HG03558 (cell line): ENCODE results near the gene VDR.

ENCODE experiments used
- ATAC-seq: cut with Tn5 transposase; IDR thresholded peaks from one replicate; pipeline ENCODE4 v1.9.1; 2021; ENCODE audit warnings: moderate number of reproducible peaks; ENCODE audit not compliant: unreplicated experiment; ENCODE audit errors: extremely low read depth

The VDR gene

DNA sequence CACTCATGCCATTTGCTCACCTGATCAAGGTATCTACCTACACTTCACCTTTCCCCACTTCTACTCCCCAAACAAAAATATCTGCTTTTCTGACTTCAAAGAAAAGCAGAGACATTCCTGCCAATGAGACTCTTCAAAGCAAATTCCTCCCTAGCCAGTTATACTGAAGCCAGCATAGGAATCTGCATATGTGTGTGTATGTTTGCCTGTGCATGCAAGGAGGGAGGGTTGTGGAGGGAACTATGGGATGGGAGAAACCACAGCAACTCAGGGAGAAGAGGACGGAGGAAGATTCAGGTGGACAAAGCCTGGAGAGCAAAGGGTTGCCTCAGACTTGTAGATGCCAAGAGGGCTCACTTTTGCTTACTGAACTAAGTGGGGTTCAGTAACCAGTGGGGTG, 26.4 kb upstream of the VDR start:
- ATAC-seq = no peak

DNA sequence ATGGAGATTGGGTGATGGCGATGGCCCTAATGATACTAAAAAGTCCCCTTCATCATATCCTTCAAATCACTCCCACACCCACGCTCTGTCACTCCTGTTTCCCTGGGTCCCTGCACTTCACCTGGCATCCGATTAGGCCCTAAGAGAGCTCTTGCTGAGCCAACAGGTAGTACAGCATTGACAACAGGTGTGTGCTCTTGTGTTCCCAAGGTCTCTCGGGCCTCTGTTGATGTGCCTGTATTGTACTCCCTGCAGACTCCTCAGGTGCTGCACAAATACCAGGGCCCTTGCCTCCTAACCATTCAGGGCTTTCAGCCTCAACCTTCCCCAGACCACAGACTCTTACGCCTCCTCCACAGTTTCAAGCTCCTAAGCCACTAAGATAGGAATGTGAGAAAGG, 25.8 kb upstream of the VDR start:
- ATAC-seq = no peak

DNA sequence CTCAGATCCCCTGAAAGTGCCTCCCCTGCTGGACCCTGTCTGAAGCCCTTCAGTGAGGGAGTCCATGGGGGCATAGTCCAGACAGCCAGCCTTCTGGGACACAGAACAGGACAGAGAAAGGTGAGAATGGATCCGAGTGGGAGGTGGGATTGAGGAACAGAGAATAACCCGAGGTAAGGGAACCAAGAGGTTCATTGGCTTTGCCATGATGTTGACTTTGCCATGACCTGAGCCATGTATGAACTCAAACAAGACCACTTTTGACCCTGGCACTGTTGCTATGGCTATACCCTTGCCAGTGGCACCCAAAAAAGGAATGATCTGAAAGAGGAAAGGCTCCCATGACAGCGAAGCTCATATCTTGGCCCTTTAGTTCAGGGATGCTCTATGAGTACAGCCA, 22.6 kb upstream of the VDR start:
- no peak for ATAC-seq

DNA sequence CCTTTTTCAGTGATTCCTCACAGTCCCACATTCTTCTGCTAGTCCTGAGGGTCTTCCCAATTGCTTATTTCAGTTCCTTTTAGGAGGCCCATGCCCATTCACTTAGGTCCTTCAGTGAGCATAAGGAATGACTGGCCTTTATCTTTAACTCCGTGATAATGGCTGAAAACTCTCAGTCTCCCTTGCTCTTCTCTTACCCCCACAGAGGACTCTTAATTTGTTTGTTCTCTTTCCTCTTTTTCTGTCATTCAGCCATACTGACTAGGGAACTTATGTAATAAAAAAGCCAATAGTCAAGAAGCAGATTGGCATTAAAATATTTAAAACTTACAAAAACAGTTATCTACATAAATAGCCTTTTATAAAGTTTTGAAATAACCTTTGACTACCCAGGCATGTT, 17.1 kb upstream of the VDR start:
- no peak for ATAC-seq

DNA sequence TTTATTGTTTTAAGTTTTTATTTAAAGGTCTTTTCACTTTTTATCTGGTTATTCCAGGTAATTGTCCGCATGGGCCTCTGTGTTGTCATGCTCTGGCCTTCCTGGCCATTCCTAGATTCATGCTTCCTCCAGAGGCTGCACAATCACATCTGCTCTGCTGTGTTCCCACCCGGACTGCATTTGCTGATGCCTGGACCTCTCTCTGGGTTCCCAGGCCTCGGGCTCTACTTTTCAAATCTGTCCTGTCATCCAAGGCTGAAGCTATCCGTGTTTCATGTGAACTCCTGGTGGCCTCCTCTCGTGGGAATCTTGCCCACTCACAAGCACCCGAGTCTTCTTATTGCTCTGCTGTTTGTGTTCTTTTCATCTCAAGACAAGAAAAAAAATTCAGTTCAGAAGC, 16.1 kb upstream of the VDR start:
- no peak for ATAC-seq

DNA sequence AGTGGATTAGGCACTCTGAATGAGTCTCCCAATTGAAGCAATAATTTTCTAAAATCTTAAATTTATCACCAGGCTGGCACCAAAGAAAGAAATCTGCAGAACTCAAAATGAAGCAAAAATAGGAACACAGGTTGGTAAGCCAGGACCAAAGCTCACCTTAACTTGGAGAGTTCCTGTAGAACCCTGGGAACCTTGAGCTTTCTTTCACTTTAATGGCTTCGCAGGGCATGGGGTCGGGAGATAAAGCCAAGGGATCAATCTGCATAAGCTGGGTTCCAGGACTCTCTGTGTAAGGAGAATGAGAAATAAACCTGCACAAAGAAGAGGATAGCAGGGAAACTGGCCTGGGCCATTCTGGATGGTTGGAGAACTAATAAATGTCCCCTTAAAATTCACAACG, 8.3 kb upstream of the VDR start:
- ATAC-seq = no peak

DNA sequence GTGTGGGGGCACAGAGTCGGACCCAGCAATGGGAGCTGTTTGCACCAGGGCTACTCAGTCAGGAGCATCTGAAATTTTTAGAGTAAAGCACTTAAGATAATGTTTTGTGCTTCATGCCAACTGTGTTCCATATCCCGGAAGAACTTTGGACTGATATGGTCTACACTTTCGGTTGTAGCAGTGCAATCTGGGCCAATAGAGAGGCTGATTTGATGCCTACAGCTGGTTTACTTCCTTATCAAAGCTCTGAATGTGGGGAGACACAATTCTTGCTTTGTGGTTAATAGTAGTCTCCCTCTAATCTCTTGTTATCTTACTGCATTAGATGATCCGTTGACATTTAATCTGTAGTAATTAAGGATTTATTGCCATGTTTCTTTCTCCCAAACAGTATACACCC, 7.8 kb upstream of the VDR start:
- ATAC-seq = no peak

DNA sequence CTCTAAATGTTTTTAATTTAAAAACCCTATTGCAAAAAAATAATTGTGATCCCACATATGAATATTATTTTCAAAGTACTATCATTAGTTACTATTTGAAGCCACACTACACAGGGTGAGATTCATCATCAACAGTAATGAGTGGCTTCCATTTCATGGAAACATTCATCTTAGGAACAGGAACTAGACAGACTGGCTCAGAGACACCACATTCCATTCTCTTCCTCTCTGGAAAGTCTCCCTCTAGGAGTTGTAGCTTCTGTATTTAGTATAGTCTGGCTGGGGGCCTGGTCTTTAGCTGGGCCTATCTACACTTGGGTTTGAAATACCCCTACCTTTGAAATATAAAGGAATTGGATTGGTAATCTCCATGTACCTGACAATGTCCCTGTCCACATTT, 6.2 kb upstream of the VDR start:
- ATAC-seq = no peak

DNA sequence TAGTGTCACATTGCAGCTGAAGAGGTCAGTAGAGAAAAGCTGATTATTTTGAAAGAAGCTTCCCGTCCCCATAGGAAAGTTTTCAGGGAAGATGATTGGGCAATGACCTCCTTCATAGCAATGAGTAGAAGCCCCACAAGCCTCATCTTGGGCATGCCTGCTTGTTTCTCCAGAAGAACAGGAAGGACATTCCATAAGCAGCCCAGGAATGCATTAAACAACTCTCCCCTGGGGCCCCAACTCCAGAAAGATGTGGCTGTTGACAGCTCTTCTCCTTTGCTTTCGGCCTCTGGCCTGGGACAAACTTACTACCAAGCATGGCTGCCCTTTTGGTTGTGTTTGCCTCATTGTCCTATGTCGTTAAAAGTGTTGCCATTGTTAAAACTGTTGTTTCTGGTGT, 5.7 kb upstream of the VDR start:
- ATAC-seq = no peak

DNA sequence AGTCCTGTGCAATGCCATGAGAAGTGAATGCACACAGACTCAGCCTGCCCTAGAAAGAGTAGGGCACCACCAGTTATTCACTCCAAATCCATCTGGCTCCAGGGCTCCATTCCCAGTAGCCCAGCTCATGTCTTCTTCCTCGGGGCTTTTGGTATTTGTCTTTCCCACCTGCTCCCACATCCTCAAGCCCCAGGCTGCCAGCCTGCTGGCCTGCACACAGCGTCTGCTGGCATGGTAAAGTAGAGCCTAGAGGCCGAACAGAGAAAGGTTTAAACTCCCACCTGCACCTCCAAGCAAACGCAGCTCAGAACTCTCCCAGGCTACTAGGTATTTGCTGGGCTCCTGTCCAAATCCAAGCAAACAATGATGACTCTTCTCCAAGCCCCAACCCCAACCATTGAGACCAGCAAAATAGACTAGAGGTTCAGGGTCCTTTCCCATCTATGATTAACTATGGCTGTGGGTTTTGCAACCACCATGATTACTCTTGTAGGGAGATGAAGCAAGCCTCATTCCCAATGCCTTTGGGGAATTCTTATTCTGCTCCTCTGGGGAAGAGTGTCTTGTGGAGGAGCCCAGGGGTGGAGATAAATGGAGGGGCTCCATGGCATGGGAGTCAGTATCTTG, 5.2 kb upstream of the VDR start:
- ATAC-seq = no peak

DNA sequence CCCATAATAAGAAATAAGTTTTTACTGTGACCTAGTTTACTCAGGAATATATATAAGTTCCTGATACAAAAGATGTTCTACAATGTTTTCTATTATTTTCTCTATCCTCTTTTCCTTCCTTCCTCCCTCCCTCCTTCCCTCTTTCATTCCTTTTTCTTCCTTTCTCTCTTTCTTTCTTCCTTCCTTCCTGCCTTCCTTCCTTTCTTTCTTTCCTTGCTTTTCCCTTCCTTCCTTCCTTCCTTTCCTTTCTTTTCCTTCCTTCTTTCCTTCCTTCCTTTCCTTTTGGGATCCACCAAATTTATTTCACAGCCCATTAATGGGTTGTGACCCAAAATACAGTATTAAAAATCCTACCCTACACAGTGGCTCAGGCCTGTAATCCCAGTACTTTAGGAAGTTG, 3.9 kb upstream of the VDR start:
- ATAC-seq = no peak

DNA sequence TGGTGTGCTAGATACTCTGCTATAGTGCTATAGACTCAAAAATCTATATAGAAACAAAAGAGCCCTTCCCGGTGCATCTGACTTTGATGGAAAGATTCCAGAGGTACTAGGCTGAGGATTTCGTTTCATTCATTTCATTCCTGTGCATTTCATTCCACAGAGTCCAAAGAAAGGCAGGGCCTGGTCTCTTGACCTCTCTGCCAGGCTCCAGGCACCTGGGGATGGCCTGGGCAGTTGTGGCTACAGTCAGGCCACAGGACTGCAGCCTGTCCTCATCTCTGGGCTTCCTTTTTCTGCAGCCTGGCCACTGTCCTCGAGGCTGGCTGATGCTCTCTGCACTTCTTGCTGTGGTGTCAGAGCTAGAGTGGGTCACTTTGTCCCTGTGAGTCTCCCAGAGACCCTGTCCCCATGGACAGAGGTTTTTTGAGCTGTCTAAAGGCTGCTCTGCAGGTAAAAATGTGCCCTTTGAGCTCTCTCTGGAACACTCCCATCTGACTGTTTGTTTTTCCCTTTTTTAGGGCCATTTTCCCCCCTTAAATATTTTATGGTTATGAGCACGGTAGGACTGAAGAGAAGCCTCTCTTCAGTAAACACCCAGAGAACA, 3.2 kb upstream of the VDR start:
- ATAC-seq = no peak

DNA sequence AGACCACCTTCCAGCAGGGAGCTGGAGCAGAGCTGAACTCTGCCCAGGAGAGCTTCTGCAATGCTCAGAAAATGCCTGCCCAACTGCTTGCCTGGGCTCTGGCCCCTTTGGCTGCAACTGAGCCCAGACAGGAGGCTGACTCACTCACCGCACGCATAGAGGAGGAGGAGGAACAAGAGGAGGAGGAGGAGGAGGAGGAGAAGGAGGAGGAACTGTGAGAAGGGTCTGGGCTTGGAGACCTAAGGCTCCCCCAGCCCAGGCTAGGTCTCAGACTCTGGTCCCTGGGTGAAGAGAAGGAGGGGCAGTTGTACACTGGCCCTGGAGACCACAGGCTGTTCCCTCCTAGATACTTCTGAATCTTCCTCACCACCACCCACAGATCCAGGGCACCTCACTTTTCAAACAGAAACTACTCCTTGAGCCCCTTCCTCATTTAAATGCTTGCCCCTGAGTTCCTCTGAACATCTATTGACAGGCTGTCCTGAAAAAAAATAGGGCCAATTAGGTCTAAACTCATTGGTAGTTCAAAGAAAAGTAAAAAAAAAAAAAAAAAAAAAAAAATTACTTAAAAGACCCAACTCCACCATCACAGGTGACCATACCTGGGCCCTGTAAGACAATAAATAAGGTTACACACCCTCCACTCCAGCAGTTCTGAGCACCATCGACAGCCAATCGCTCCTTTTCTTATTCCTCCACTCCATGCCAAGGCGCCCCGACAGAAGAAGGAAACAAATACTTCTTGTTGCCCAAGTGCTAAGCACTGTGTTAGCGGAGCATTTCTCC, 674 bp downstream of the VDR start:
- no peak for ATAC-seq

DNA sequence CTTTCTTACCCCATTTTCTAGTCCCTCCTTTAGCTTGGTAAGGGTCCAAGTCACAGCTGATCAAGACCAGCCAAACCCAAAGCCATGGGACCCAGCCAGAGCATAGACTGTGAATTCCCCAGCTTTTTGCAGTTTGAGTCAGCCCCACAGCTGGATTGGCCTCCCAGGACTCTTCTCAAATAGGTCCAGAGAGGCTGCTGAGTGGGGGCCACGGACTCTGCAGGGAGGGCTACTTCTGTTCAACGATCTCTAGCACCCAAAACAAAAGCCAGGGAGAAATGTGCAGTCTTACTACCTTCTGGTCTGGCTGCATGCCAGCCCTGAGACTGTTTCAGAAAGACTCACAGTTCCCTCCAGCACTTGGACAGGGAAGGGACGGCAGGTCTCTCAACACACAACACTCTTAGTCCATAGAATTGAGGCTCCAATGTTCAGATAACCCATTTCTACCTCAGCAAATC, 1.6 kb downstream of the VDR start:
- ATAC-seq = no peak

DNA sequence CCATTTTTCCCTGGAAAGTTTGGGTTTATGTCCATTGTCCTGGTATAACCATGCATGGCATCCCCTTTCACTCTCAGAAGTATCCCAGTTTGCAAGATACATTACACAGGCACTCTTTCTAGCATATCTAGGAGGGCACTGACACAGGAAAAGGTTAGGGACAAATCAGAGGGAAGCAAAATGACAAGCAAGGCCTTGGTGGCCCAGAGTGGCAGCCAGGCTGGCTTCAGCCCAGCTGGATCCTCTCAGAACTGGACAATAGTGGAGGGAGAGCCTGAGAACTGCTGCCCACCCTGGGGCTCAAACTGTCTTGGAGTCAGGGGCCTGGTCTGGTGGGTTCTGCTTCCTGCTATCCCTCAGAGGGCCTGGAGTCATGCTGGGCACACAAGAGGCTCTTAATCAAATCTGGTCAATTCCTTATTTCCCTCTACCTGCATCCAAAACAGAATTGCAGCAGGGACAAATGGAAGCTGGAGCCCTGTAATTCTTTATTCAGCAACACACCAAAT, 2.6 kb downstream of the VDR start:
- no peak for ATAC-seq

DNA sequence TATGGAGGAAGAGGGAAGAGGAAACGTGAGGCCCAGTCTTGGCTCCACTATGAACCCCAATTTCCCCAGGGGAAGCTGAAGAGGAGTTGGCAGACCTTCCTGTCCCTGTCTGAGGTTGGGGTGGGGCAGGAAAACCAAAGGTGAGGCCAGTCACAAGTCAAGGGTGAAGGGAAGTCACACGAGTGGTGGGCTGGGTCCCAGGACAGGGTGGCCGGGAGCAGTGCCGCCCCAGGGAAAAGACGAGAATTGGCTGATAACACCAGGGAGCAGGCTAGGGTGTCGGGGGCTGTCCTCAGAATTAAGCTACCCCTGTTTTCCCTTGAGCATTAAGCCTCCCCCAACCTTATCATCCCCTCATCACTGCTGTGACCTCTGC, 3.1 kb downstream of the VDR start:
- no peak for ATAC-seq

DNA sequence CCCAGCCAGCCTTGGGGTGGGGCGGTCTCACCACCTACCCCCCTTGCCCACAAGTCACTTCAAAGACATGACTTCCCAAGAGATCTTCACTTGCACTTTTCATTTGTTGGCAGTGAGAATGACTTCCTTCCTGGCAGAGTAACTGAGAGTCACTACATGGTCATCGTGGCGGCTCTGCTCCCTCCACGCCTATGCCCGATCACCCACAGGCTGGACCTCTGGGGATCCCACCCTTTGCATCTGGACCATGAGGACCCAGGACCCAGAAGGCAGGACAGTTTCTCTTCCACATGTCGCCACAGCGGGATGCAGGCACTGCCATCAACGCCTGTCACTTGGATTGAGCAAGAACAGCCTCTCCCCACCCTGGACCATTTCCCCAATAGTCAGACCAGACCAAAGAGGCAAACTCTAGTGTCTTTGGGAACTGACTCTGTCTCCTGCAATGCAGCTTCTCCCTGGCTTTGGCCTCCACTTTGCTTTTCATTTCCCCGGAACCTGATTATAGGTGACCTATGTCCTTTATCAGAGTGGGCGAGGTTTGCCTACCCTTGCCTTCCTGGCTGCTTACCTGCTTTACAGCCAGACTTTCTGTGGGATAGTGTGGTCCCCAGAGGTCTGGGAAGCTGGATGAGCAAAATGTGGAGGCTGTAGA, 3.6 kb downstream of the VDR start:
- ATAC-seq = no peak

DNA sequence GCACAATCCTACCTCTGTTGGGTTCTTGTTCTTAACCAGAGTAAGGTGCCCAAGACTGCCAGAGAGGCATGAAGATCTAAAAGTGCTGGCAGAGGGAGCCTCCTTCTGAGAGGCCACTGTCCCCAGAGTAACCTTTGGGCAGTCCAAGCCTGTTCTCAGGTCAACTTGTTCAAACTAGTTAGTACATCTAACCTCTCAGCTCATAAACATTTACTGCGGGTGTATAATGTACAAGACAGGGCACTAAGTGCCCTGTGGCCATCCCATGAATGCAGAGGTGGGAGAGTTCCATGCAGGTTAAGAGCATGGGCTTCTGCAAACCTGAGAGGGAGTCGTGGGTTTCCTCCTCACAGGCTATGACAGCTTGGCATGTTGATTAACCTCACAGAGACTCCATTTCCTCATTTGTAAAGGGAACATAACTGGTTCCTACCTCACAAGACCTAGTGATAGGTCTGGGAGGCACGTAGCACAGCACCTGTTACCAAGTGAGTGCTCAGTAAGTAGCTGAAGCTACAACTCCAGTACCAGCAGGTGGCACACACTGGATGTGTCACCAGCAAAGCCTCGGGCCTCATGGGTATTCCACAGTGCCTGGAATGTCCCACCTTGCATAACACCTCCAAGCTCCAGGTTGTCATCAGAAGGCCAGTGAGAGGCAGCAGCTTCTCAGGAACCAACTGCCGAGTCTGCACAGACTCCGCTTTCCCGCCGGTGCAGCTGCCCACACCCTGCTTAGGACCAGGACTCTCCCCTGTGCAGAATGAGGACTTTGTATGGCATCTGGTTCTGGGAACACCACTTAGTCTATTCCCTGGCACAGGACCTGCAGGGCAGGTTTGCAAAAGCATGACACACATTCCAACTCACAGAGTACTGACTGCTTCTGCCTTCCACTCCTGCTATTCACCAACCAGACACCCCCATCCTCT, 4.4 kb downstream of the VDR start:
- ATAC-seq = no peak

DNA sequence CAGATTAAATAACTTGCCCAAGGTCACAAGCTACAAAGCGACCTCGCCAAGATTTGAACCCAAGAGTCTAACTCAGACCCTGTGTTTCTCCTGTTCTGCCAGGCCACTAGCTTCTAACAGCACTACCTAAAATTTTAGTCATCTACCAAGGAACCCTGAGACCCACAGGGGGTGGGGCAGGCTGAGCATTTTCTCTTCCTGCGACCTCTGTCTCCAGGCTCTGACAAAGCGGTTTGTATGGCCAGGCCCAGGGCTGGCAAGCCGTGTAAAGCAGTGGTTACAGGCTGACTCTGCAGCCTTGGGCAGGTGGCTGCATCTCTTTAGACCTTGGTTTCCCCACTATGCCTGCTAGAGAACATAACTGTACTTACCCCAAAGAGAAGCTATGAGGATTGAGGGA, 5.3 kb downstream of the VDR start:
- no peak for ATAC-seq

DNA sequence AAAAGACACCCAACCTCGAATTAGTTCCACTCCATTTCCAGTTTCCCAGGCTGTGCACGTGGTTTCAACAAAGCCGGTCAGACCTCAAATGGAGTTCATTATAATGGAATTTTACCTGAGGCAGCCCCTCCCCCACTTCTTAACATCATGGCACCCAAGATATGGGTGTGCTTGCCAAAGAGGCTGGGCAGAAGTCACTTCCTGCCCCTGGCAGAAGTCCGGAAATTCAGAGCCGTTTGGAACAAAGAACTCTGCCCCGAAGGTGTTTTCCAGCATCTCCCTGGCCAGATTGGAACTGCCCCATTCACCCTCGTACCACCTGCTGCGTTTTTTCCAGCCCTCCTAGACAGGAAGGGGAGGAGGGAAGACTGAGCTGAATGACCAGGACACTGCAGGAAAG, 8.2 kb downstream of the VDR start:
- no peak for ATAC-seq
